HepG2 (cell line): Measurements from ENCODE around the gene CST4. TPM values are rescaled to one million over a fixed set of nuclear protein-coding genes. Genes with fewer than 3 reads are reported as not detected.
A peak's percentile ranks its signal among the peaks of the same experiment; 100 is the strongest.

Source experiments
- CCAR2 ChIP-seq: fragments of 200-400 bp; formaldehyde crosslinking; optimal IDR thresholded peaks from 2 replicates; pipeline ENCODE3; 2018; ENCODE audit warnings: low read depth, mild to moderate bottlenecking, low read length, moderate library complexity
- CERS6 ChIP-seq: sonication (generic); formaldehyde crosslinking; IDR thresholded peaks from 2 replicates; pipeline ENCODE4 v1.5.0; 2020; ENCODE audit warnings: missing genetic modification reagents
- CREB3 ChIP-seq: sonication (generic); formaldehyde crosslinking; IDR thresholded peaks from 2 replicates; pipeline ENCODE4 v1.5.0; 2020; ENCODE audit warnings: missing genetic modification reagents
- JUN ChIP-seq: sonication (generic); formaldehyde crosslinking; IDR thresholded peaks from 2 replicates; pipeline ENCODE4 v1.4.0; 2020; ENCODE audit warnings: mild to moderate bottlenecking, missing genetic modification reagents
- MEIS1 ChIP-seq: sonication (generic); formaldehyde crosslinking; IDR thresholded peaks from 2 replicates; pipeline ENCODE4 v1.9.0; 2021; ENCODE audit warnings: mild to moderate bottlenecking, missing genetic modification reagents, moderate library complexity, borderline replicate concordance
- REL ChIP-seq: sonication (generic); formaldehyde crosslinking; conservative IDR thresholded peaks from 2 replicates; pipeline ENCODE4 v1.8.0; 2022; ENCODE audit warnings: mild to moderate bottlenecking, missing genetic modification reagents, moderate library complexity
- SETDB1 ChIP-seq: sonication (generic); formaldehyde crosslinking; IDR thresholded peaks from 2 replicates; pipeline ENCODE4 v1.5.1; 2020; ENCODE audit warnings: missing genetic modification reagents, mild to moderate bottlenecking, borderline replicate concordance
- THAP7 ChIP-seq: sonication (generic); formaldehyde crosslinking; IDR thresholded peaks from 2 replicates; pipeline ENCODE4 v1.8.1; 2023; ENCODE audit warnings: mild to moderate bottlenecking, missing genetic modification reagents
- TSC22D2 ChIP-seq: sonication (generic); formaldehyde crosslinking; IDR thresholded peaks from 2 replicates; pipeline ENCODE4 v1.5.1; 2020; ENCODE audit warnings: missing genetic modification reagents, mild to moderate bottlenecking, borderline replicate concordance
- ZFP37 ChIP-seq: sonication (generic); formaldehyde crosslinking; IDR thresholded peaks from 2 replicates; pipeline ENCODE4 v1.4.0; 2020; ENCODE audit warnings: missing genetic modification reagents, borderline replicate concordance
- ZNF143 ChIP-seq: sonication (generic); formaldehyde crosslinking; IDR thresholded peaks from 2 replicates; pipeline ENCODE4 v1.4.0; 2020; ENCODE audit warnings: missing genetic modification reagents
- ZNF18 ChIP-seq: sonication (generic); formaldehyde crosslinking; IDR thresholded peaks from 2 replicates; pipeline ENCODE4 v1.8.0; 2022; ENCODE audit warnings: mild to moderate bottlenecking, missing genetic modification reagents; ENCODE audit not compliant: insufficient replicate concordance
- ZNF333 ChIP-seq: sonication (generic); formaldehyde crosslinking; IDR thresholded peaks from 2 replicates; pipeline ENCODE4 v1.4.0; 2020; ENCODE audit warnings: mild to moderate bottlenecking, missing genetic modification reagents, borderline replicate concordance
- polyA plus RNA-seq, 8 experiments: library from polyadenylated mRNA; depleted of rRNA in 3 of 8; stranded (reverse) in 7 of 8; unstranded in 1 of 8; fragments of >200 nt; fragmentation: Illumina TruSeq in 4 of 8; extraction: Trizol in 4 of 8; gene quantifications; 2 replicates each; pipeline versions ENCODE4 v1.2.1 to v1.2.3, GENCODE V29; 2011 to 2016; ENCODE audit warnings: low read depth in 4 of 8, missing spikeins in 1 of 8, mixed read lengths in 1 of 8; ENCODE audit not compliant: insufficient read depth in 1 of 8
- total RNA-seq, 5 experiments: library from RNA; depleted of rRNA; stranded (reverse); fragments of >200 nt; fragmentation: Illumina TruSeq; extraction: Trizol; gene quantifications; 2 replicates each; pipeline ENCODE4 v1.2.3, GENCODE V29; 2016; ENCODE audit warnings: low read depth in 1 of 5
- TF ChIP-seq, protein P1 (sequence below): sonication (generic); formaldehyde crosslinking; conservative IDR thresholded peaks from 2 replicates; pipeline ENCODE4 v1.8.0; 2022; ENCODE audit warnings: missing genetic modification reagents
- TF ChIP-seq, protein P2 (sequence below): IDR thresholded peaks from 2 replicates; pipeline ENCODE4 v1.6.1; 2012; ENCODE audit warnings: inconsistent platforms
- TF ChIP-seq, protein P3 (sequence below): sonication (generic); formaldehyde crosslinking; conservative IDR thresholded peaks from 2 replicates; pipeline ENCODE4 v1.4.0; 2020; ENCODE audit warnings: mild to moderate bottlenecking, missing genetic modification reagents, moderate library complexity

The CST4 gene
- total and polyA plus RNA-seq, 2 of the 13 experiments (the other 11 are each of a cell fraction or from before 2014, with no cell fraction given) = not detected

GRCh38 chr20:23637282-23638221, 51.3 kb downstream of the CST4 start, which contains the start of gene CST3 (continued):
- TF ChIP-seq, protein P1, sequence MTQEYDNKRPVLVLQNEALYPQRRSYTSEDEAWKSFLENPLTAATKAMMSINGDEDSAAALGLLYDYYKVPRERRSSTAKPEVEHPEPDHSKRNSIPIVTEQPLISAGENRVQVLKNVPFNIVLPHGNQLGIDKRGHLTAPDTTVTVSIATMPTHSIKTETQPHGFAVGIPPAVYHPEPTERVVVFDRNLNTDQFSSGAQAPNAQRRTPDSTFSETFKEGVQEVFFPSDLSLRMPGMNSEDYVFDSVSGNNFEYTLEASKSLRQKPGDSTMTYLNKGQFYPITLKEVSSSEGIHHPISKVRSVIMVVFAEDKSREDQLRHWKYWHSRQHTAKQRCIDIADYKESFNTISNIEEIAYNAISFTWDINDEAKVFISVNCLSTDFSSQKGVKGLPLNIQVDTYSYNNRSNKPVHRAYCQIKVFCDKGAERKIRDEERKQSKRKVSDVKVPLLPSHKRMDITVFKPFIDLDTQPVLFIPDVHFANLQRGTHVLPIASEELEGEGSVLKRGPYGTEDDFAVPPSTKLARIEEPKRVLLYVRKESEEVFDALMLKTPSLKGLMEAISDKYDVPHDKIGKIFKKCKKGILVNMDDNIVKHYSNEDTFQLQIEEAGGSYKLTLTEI (CRISPR knock-in tag) = no peak; the same call in 1 of the 2 replicates
- peak; percentile 85; the same call in 1 of the 2 replicates for TF ChIP-seq CREB3 (CRISPR knock-in tag)
- no peak for TF ChIP-seq SETDB1 (CRISPR knock-in tag)
- TF ChIP-seq TSC22D2 (CRISPR knock-in tag) = peak; percentile 55
- TF ChIP-seq ZFP37 (CRISPR knock-in tag) = 0 out of 2 replicates have a peak, but pooled peaks have one; percentile 75
- TF ChIP-seq ZNF143 (CRISPR knock-in tag) = 0 out of 2 replicates have a peak, but pooled peaks have one; percentile 32
- no peak for TF ChIP-seq CCAR2
- TF ChIP-seq MEIS1 = peak; percentile 64
- TF ChIP-seq, protein P2, sequence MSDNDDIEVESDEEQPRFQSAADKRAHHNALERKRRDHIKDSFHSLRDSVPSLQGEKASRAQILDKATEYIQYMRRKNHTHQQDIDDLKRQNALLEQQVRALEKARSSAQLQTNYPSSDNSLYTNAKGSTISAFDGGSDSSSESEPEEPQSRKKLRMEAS = peak; percentile 97
- TF ChIP-seq CERS6 (CRISPR knock-in tag) = peak; percentile 83; the same call in 1 of the 2 replicates
- TF ChIP-seq JUN = peak; percentile 23; the same call in 1 of the 2 replicates
- TF ChIP-seq, protein P3, sequence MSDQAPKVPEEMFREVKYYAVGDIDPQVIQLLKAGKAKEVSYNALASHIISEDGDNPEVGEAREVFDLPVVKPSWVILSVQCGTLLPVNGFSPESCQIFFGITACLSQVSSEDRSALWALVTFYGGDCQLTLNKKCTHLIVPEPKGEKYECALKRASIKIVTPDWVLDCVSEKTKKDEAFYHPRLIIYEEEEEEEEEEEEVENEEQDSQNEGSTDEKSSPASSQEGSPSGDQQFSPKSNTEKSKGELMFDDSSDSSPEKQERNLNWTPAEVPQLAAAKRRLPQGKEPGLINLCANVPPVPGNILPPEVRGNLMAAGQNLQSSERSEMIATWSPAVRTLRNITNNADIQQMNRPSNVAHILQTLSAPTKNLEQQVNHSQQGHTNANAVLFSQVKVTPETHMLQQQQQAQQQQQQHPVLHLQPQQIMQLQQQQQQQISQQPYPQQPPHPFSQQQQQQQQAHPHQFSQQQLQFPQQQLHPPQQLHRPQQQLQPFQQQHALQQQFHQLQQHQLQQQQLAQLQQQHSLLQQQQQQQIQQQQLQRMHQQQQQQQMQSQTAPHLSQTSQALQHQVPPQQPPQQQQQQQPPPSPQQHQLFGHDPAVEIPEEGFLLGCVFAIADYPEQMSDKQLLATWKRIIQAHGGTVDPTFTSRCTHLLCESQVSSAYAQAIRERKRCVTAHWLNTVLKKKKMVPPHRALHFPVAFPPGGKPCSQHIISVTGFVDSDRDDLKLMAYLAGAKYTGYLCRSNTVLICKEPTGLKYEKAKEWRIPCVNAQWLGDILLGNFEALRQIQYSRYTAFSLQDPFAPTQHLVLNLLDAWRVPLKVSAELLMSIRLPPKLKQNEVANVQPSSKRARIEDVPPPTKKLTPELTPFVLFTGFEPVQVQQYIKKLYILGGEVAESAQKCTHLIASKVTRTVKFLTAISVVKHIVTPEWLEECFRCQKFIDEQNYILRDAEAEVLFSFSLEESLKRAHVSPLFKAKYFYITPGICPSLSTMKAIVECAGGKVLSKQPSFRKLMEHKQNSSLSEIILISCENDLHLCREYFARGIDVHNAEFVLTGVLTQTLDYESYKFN (CRISPR knock-in tag) = peak; percentile 60; the same call in 1 of the 2 replicates
- TF ChIP-seq ZNF333 (CRISPR knock-in tag) = peak; percentile 93; the same call in 1 of the 2 replicates
- peak; percentile 76 for TF ChIP-seq REL
- peak; percentile 76 for TF ChIP-seq ZNF18 (CRISPR knock-in tag)
- peak; percentile 94; the same call in 1 of the 2 replicates for TF ChIP-seq THAP7
